CD4-positive, alpha-beta T cell treated with Interleukin-21 for 1 hour (primary cell): ENCODE measurements around the gene ADARB2.
"Not testable (repeated sequence)": the region's sequence is repeated elsewhere in the genome, so short reads cannot be mapped to it uniquely, and the experiment has no call there.

Experiments
- DNase-seq: peaks from one replicate; pipeline ENCODE4 v3.0.0-alpha.2; 2020

Gene ADARB2

GRCh38 chr10:1414893-1415292 is 322.4 kb downstream of the ADARB2 start:
- no peak for DNase-seq

DNA sequence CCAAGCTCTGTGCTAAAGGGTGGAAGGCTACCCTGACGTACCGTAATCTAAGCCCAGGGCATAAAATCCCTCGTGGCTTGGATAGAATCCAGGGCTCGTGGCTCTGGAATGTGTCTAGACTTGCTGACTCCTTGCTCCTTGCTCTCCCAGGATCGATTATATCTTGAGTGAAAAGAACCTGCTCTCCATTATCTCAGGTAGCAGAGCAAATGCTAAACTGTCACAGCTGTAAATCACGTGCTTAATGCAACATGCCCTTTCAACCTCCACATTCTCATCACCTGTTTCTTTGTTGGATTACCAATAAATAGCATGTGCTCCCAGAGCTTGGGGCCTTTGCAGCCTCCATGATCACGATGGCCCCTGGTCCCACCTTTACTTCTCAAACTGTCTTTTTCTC is 323.0 kb downstream of the ADARB2 start:
- DNase-seq, result not testable (repeated sequence)

DNA sequence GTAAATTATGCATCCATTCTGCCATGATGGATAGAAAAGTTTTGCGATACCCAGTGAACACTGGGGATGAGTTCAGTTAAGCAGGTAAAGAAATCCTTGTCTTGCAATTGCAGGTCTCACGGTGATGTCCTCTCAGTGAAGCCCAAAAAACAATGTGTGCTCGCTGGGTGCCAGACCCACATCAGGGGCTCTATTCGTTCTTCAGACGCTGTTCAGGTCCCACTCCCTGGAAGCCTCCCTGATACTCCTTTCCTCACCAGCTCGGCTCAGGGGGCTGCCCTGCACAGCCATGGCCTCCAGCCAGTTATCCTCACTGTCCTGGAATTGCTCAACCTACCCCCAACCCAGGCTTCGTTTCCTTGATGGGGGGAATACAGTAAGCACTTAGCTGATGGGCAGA is 323.5 kb downstream of the ADARB2 start:
- no peak for DNase-seq

DNA sequence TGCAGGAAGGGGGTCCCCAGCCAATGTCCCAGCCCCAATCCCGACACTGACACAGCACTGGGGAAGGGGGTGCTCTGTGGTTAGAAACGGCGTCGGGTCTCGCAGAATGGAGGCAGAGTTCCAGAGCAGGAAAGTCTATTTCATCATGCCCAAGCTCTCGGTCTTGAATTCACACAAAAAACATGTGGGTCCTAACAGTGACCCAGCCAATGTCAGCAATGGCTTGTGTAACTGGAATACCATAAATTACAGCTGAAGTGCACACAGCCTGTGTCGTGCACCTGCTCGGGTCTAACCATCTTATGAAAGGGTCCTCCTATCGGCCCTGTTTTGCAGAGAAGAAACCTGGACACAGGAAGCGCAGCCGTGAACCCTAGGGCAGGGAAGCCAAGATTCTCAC is 324.1 kb downstream of the ADARB2 start:
- DNase-seq, result no peak

DNA sequence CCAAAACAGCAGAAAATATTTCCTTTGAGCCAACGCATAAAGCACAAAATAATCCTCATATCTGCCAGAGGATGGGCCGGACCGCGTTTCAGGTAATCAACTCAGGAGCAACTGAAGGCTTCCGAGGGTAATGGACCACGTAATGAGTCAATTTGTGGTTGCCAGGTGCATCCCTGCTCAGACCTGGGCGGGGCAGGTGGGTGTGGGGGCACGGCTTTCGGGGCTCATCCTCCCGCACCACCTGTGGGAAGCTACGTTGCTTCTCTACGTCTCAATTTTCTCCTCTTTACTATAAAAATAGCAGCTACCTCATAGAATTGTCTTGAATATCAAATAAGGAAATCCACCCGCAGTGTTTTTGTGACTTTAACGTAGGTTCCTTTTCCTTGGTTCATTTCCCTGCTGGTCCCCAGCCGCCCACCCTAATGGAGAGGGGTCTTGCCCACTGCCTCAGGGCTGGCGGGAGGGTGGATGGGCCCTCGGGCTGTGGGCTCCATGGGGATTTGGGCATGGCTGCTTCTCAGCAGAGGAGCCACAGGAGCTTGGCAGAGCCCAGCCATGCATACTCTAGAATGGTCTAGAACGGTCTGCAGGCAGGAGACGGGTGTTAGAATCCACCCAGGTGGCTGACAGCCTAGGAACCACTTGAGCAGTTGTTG is 324.7 kb downstream of the ADARB2 start:
- DNase-seq, result no peak

DNA sequence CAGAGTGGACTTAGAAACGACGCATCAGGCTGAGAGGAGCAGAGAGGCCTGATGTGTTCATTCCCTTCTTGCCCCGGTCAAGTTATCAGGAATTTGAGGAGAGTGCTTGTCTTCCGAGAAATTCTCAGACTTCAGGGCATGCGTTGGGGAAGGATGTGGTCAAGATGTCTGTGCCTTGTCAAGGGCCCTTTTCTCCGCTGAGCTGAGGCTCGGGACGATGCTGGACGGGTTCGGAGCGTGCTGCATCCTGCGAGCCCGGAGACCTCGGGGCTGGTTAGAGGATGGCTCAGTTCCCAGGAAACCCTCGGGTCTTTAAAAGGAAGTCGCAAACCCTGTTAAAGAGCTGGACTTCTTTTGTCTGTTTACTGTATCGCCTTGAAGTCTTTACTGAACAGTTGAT is 325.4 kb downstream of the ADARB2 start:
- DNase-seq, result no peak

- DNase-seq, result no peak
Measured at GRCh38 chr10:1411451-1411850, 325.9 kb downstream of the ADARB2 start.

GRCh38 chr10:1410469-1411395 is 326.6 kb downstream of the ADARB2 start:
- DNase-seq, result no peak

DNA sequence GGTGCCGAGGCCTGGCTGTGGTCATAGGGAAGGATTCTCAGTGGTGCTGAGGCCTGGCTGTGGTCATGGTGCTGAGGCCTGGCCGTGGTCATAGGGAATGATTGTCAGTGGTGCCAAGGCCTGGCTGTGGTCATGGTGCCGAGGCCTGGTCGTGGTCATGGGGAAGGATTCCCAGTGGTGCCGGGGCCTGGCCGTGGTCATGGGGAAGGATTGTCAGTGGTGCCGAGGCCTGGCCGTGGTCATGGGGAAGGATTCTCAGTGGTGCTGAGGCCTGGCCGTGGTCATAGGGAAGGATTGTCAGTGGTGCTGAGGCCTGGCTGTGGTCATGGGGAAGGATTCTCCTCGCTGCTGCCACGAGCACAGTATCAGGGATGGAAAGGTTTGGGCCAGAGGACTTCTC is 327.3 kb downstream of the ADARB2 start:
- DNase-seq, result no peak

- no peak for DNase-seq
Measured at GRCh38 chr10:1409392-1409791, 327.9 kb downstream of the ADARB2 start.

GRCh38 chr10:1408651-1409367 is 328.5 kb downstream of the ADARB2 start:
- DNase-seq, result no peak

DNA sequence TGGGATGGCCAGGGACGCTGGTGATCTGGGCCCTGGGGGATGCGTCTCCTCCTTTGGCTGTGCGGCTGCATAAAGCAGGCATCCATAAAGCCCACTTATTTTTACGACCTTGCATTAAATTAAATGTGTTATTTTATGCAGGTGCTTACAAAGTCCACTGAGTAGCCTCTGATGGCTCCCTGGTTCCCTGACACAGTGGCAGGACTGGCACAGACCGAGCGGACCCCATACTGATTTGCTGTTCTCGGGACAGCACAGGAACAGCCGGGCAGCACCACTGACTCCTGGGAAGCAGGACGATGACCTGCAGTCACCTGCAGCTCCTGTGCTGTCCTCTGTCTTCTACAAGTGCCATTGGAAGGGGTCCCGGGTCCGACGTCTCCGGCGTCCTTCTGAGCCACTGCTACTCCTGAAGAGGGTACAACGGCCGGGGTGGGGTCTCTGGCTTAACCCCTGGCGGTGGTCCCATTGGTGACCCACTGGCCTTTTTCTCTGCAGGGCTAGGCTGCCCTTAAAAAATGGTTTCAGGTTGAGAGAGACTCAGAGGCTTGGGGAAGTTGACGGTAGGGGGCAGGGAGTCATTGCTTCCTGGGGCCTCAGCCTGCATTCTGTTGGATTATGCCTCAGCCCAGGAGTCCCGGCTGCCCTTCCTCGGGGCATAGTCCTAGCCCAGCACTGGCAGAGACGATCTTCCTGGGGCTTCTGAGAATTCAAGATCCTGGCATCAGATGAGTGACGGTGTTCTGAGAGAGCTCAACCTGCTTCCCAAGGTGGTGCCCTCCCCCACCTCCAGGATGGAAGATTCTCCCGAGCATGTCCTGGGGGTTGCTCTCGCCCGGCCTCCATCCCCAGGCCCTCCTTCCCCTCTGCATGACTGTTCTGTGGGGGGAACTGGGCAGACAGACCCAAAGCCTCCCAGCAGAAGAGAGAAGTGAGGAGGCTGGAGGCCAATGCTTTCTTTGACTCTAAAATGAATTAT is 330.1 kb downstream of the ADARB2 start:
- no peak for DNase-seq

- DNase-seq, result no peak
Measured at GRCh38 chr10:1406132-1406966, 331.0 kb downstream of the ADARB2 start.

DNA sequence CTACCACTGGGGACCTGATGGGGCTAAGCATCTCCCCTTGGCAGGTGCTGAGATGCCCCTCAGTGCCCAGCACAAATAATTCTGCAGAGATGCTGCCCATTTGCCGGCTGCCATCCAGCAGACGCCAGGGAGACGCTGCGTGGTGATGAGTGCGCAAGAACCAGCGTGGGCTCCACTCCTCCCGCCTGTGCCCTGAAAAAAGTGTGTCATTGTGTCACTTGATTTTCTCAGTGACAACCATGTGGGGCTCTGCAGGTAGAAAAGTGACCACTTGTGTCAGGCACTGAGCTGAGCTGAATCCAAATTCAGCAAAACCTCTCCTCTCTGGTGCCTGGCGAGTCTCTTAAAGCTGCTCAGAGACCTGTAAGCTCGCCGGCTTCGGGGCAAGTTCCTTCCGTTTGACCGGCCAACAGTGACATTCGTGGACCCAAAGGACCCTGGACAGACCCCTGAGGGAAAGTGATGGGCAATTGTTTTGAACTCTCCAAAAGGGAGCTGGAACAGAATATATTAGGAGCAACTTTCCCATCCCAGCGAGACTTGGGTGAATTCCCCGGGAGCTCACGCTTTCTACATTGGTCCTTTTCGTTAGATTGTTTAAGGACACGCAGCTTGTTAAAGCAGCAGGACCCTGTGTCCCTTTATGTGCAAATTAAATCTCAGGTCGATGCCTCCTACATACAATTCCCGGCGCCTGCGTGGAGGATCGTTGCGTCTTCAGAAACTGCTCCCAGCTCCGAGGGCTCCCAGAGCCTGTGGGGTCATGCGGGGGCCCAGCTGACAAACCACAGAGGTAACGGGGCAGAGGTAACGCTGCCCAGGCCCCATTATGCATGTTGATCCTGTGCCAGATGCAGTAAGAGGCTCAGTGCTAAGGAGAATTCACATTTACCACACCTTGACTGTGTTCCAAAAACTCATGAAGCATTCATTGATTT is 332.7 kb downstream of the ADARB2 start:
- DNase-seq, result no peak

DNA sequence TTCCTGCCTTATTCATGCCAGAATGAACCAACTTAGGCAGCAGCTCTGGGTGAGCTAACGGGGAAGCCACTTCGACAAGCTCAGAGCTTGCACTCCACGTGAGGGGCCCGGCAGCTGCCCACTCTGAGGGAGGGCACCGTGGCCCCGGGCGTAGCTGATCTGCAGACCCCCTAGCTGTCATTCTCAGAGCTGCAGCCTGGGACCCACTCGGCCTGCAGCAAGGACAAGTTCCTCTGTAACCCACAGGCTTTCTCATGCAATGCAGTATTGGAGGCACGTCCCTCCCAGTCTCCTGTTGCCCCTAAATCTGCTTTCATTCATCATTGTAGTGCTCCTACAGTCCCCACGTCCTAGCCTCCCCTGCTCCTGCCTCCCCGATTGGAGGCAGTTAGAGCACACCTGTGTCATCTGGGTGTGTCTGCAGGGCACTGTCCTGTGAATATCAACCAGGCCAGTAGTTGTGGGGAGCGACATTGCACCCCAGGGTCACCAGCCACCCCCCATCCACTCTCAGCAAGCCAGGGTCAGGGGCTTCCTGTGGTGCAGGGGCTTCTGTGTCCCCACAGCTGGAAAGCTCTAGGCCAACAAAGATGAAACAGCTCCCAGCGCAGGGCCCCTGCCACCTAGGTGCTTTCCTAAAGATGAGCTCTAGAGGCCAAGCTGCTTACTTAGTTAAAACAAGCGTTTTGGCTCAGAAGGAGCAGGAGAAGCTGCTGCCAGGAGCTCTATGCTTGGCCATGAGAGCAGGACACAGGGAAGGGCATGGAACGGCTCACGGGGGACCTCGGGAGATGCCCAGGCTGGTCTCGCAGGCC is 333.6 kb downstream of the ADARB2 start:
- DNase-seq, result no peak

GRCh38 chr10:1402816-1403507 is 334.4 kb downstream of the ADARB2 start:
- no peak for DNase-seq

- no peak for DNase-seq
Measured at GRCh38 chr10:1402016-1402770, 335.1 kb downstream of the ADARB2 start.
